GM13977 (cell line): ENCODE measurements around the gene ASB9.
"Not testable (repeated sequence)": the region's sequence is repeated elsewhere in the genome, so short reads cannot be mapped to it uniquely, and the experiment has no call there.

Source experiments
- DNase-seq: peaks from one replicate; pipeline ENCODE4 v3.0.0; 2012; ENCODE audit warnings: low spot score
- in situ Hi-C: fragments of 300-500 bp; cut with MboI; formaldehyde crosslinking; loops from one replicate; pipeline ENCODE4 v1.12.0; 2022; ENCODE audit warnings: low sequenced_read_pairs, low pct_unique_long_range_greater_than_20kb, mixed read lengths, inconsistent platforms; ENCODE audit not compliant: unreplicated experiment
- TF ChIP-seq, protein P1 (sequence below): IDR thresholded peaks from 2 replicates; pipeline ENCODE4 v1.5.1; 2012; ENCODE audit warnings: mild to moderate bottlenecking, control low read depth; ENCODE audit not compliant: insufficient read depth; ENCODE audit errors: extremely low read depth, missing control alignments

The ASB9 gene

DNA sequence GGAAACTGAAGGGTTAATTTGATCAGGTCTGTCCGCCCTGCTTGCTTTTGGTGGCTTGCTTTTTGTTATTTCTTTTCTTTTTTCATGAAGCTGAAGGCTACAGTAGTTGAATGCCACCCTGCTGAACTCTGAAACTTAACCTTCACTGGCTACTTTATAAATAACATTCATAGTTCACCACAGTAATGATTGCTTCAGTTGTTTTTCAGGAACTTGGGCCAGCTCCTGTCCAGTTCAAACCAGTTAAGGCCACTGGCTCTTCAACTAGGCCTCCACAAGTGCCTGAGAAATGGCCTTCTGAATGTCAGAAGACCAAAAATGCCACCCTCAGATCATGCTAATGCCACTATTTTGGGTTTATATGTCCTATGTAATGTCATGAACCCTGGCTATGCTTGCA, 7.7 kb upstream of the ASB9 start:
- no peak for DNase-seq
- TF ChIP-seq, protein P1, sequence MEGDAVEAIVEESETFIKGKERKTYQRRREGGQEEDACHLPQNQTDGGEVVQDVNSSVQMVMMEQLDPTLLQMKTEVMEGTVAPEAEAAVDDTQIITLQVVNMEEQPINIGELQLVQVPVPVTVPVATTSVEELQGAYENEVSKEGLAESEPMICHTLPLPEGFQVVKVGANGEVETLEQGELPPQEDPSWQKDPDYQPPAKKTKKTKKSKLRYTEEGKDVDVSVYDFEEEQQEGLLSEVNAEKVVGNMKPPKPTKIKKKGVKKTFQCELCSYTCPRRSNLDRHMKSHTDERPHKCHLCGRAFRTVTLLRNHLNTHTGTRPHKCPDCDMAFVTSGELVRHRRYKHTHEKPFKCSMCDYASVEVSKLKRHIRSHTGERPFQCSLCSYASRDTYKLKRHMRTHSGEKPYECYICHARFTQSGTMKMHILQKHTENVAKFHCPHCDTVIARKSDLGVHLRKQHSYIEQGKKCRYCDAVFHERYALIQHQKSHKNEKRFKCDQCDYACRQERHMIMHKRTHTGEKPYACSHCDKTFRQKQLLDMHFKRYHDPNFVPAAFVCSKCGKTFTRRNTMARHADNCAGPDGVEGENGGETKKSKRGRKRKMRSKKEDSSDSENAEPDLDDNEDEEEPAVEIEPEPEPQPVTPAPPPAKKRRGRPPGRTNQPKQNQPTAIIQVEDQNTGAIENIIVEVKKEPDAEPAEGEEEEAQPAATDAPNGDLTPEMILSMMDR, result no peak
- in situ Hi-C loops, result no loop called here

DNA sequence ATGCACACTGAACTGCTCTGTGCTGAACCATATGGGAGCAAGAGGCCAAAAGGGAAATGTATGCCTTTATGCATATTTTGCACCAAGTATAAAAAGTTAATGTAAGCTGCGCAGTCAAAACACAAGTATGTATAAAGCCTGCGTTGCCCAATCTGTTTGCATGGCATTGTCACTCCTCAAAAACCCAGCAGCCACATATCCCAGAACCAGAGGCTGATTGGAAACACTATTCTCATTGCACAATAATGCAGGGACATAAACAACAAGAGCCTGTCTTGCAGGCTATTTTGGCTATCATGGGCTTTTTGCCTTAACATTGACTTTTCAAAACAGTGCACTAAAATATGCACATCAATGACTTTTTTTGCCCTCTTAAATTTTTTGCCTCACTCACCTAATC, 5.1 kb upstream of the ASB9 start:
- TF ChIP-seq, protein P1, result no peak
- DNase-seq, result no peak
- in situ Hi-C loops, result no loop called here

DNA sequence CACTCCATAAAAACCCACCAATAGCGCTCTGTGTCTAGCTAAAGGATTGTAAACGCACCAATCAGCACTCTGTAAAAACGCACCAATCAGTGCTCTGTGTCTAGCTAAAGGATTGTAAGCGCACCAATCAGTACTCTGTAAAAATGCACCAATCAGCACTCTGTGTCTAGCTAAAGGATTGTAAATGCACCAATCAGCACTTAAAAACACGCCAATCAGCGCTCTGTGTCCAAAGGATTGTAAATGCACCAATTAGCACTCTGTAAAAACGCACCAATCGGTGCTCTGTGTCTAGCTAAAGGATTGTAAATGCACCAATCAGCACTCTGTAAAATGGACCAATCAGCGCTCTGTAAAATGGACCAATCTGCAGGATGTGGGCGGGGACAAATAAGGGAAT, 3.4 kb upstream of the ASB9 start:
- in situ Hi-C loops, result not testable (repeated sequence)

DNA sequence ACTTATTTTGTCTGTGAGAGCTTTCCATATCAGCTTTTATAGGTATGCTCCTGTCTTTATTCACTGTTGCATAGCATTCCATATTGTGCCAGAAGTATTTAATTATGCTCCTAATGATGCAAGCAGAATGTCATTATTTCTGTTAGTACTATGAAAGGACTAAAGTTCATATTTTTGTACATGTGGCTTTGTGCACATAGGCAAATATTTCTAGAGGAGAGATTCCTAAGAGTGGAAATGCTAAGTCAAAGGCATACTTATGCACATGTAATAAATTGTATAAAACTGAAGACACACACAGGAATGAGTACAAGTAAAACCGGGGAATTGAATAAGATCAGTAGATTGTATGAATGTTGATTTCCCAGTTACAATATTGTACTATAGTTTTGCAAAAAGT, 1.9 kb upstream of the ASB9 start:
- in situ Hi-C loops, result no loop called here
- TF ChIP-seq, protein P1, result no peak
- no peak for DNase-seq

More for the DNA sequence above, 3.4 kb upstream of the ASB9 start:
- not testable (repeated sequence) for DNase-seq

DNA sequence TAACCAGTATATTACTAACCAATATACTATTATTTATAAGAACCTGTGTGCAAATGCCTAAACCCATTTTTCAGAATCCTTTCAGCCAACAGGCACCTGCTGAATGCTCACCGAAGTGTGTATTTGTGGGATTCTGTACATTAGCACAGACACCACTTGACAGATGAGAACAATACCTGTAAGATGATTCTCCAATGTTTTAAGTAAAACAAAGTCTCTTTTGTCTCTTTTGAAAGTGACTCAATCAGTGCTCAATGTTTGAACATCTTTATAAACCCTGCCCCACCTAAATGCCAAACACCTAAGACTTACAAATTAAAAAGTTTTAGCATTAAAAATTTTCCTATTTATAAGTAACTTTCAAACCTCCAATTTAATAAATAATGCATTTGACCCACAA, 763 bp downstream of the ASB9 start:
- TF ChIP-seq, protein P1, result no peak
- in situ Hi-C loops, result no loop called here
- DNase-seq, result no peak

DNA sequence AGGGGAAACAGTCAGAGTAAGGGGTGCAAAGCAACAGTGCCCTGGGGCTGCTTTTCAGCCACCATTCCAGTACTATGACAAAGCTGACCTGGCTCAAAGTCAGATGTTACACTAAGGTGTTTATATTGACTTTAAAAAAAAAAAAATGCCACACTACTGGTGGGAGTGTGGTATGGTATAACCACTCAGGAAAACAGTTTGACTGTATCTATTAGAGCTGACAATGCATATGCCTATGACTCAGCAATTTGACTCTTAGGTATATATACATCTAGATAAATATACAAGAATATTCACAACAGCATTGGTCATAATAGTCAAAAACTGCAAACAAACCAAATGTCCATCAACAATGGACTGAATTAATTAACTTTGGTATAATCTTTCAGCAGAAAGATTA, 15.0 kb downstream of the ASB9 start:
- in situ Hi-C loops, result no loop called here
- TF ChIP-seq, protein P1, result no peak
- no peak for DNase-seq

DNA sequence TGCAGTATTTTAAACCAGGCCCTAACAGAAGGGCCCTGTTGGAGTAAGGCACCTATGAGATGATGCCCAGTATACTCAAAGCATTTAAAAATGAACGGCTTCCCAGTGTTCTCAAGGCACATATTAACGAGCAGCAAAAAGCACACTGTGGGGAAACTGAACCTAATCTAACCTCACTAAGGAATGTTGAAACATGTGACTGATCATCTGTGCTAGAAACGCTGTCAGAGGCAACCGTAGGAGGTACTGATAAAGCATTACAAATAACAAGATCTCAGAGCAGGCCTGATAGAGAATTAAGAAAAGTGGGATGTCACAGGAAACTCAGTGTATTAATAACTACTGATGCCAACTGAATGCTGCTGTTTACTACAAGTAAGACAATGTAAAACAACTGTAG, 24.0 kb downstream of the ASB9 start:
- in situ Hi-C loops, result no loop called here
- no peak for DNase-seq
- TF ChIP-seq, protein P1, result no peak
